IMR-90 (cell line): ENCODE measurements around the gene KCNK10. TPM values are rescaled to one million over a fixed set of nuclear protein-coding genes. Genes with fewer than 3 reads are reported as not detected.

Experiments
- ATAC-seq: fragments of 200-7000 bp; cut with Tn5 transposase; 2 replicates; pipeline ENCODE4 v1.9.1; 2020; ENCODE audit warnings: low read depth, mild to moderate bottlenecking, moderate library complexity
- BruUV-seq: library from RNA; stranded (reverse); fragments of 400-500 nt; replicated peaks from 2 replicates; lab custom pipeline; 2021; lab: Mats Ljungman, UMichigan
- CTCF ChIA-PET: fragments of 300-600 bp; formaldehyde crosslinking; extraction: SDS; loops from one replicate; lab custom pipeline; 2021; ENCODE audit warnings: antibody characterized with exemption; lab: Yijun Ruan, JAX
- POLR2A ChIA-PET: fragments of 300-600 bp; sonication (Branson Sonifier 250); formaldehyde crosslinking; loops from one replicate; lab custom pipeline; 2022; ENCODE audit warnings: antibody characterized with exemption; ENCODE audit not compliant: unreplicated experiment; lab: Charles Lee
- DNase-seq: peaks from one replicate; pipeline ENCODE4 v3.0.0; 2013
- H2AFZ ChIP-seq: replicated peaks from 2 replicates; pipeline ENCODE3; 2013; ENCODE audit warnings: low read length, mild to moderate bottlenecking; ENCODE audit not compliant: poor library complexity
- H2AK5ac ChIP-seq: 2 replicates; pipeline ENCODE4 v1.6.1; 2013; ENCODE audit warnings: low read depth, low read length, inconsistent platforms
- H2AK9ac ChIP-seq: replicated peaks from 2 replicates; pipeline ENCODE3; 2013; ENCODE audit warnings: mild to moderate bottlenecking, low read depth, low read length, moderate library complexity; ENCODE audit not compliant: poor library complexity
- H2BK120ac ChIP-seq: 2 replicates; pipeline ENCODE4 v1.6.1; 2013; ENCODE audit warnings: low read depth, low read length, inconsistent platforms
- H2BK15ac ChIP-seq: 3 replicates; pipeline ENCODE4 v1.6.1; 2013; ENCODE audit warnings: low read depth, low read length, inconsistent platforms
- H2BK20ac ChIP-seq: 2 replicates; pipeline ENCODE4 v1.6.1; 2013; ENCODE audit warnings: low read depth, mild to moderate bottlenecking, inconsistent platforms, low read length, moderate library complexity
- H2BK5ac ChIP-seq: 2 replicates; pipeline ENCODE4 v1.6.1; 2013; ENCODE audit warnings: mild to moderate bottlenecking, low read depth, low read length, inconsistent platforms; ENCODE audit not compliant: poor library complexity, severe bottlenecking
- H3K14ac ChIP-seq: replicated peaks from 2 replicates; pipeline ENCODE4 v1.6.1; 2013; ENCODE audit warnings: low read depth, low read length, inconsistent platforms
- H3K18ac ChIP-seq: 2 replicates; pipeline ENCODE4 v1.6.1; 2013; ENCODE audit warnings: low read depth, low read length, control low read depth
- H3K23ac ChIP-seq: 2 replicates; pipeline ENCODE4 v1.6.1; 2013; ENCODE audit warnings: low read depth, low read length, inconsistent platforms
- H3K27ac ChIP-seq: 2 replicates; pipeline ENCODE4 v1.5.1; 2013; ENCODE audit warnings: mild to moderate bottlenecking, control low read depth, low read length; ENCODE audit not compliant: insufficient read depth
- H3K27me3 ChIP-seq: 2 replicates; pipeline ENCODE4 v1.6.1; 2013; ENCODE audit warnings: low read length; ENCODE audit not compliant: control insufficient read depth, insufficient read depth
- H3K36me3 ChIP-seq: 2 replicates; pipeline ENCODE4 v1.6.1; 2013; ENCODE audit warnings: low read length, mixed read lengths; ENCODE audit not compliant: control insufficient read depth, insufficient read depth
- H3K4ac ChIP-seq: 2 replicates; pipeline ENCODE4 v1.6.1; 2013; ENCODE audit warnings: low read depth, low read length, inconsistent platforms
- H3K4me1 ChIP-seq: 2 replicates; pipeline ENCODE4 v1.6.1; 2013; ENCODE audit warnings: low read length, mixed read lengths; ENCODE audit not compliant: control insufficient read depth, insufficient read depth
- H3K4me2 ChIP-seq: 2 replicates; pipeline ENCODE4 v1.6.1; 2013; ENCODE audit warnings: low read depth, mild to moderate bottlenecking, control low read depth, low read length, moderate library complexity
- H3K4me3 ChIP-seq: 2 replicates; pipeline ENCODE4 v1.5.1; 2013; ENCODE audit warnings: low read depth, mild to moderate bottlenecking, control low read depth, low read length, moderate library complexity; ENCODE audit not compliant: insufficient read depth
- H3K56ac ChIP-seq: 2 replicates; pipeline ENCODE4 v1.6.1; 2013; ENCODE audit warnings: low read length, inconsistent platforms; ENCODE audit not compliant: insufficient read depth; ENCODE audit errors: extremely low read depth
- H3K79me1 ChIP-seq, 2 experiments: 2 replicates each; pipeline ENCODE4 v1.6.1; 2013; ENCODE audit warnings: low read length in 2 of 2, inconsistent platforms in 1 of 2, low read depth in 1 of 2
- H3K9ac ChIP-seq: 2 replicates; pipeline ENCODE4 v1.6.1; 2013; ENCODE audit warnings: low read depth, low read length, control low read depth
- H3K9me1 ChIP-seq: 2 replicates; pipeline ENCODE4 v1.6.1; 2013; ENCODE audit warnings: low read length, inconsistent platforms; ENCODE audit not compliant: insufficient read depth
- H3K9me3 ChIP-seq: 2 replicates; pipeline ENCODE4 v1.6.1; 2013; ENCODE audit warnings: low read length; ENCODE audit not compliant: control insufficient read depth, insufficient read depth
- H4K20me1 ChIP-seq: 2 replicates; pipeline ENCODE4 v1.6.1; 2013; ENCODE audit warnings: low read length, inconsistent platforms; ENCODE audit not compliant: insufficient read depth
- H4K5ac ChIP-seq: 2 replicates; pipeline ENCODE4 v1.6.1; 2013; ENCODE audit warnings: mild to moderate bottlenecking, low read depth, low read length, control low read depth
- H4K8ac ChIP-seq, 2 experiments: 2 replicates each; pipeline ENCODE4 v1.6.1; 2013; ENCODE audit warnings: low read depth in 2 of 2, low read length in 2 of 2, control low read depth in 1 of 2, inconsistent platforms in 1 of 2
- H4K91ac ChIP-seq: 2 replicates; pipeline ENCODE4 v1.6.1; 2013; ENCODE audit warnings: low read depth, low read length, inconsistent platforms; ENCODE audit not compliant: insufficient read depth
- BHLHE40 ChIP-seq: fragments of 150-350 bp; IDR thresholded peaks from 2 replicates; pipeline ENCODE4 v1.6.1; 2016; ENCODE audit warnings: mild to moderate bottlenecking, low read depth, low read length
- CEBPB ChIP-seq: IDR thresholded peaks from 2 replicates; pipeline ENCODE4 v1.6.1; 2012; ENCODE audit warnings: low read depth, low read length, improper control_type of control experiment
- CHD1 ChIP-seq: IDR thresholded peaks from 2 replicates; pipeline ENCODE4 v1.6.1; 2012; ENCODE audit warnings: low read depth, low read length, improper control_type of control experiment
- ELK1 ChIP-seq: fragments of 150-350 bp; IDR thresholded peaks from 2 replicates; pipeline ENCODE4 v1.6.1; 2016; ENCODE audit warnings: low read depth, mild to moderate bottlenecking, low read length, moderate library complexity, borderline replicate concordance
- FOS ChIP-seq: fragments of 150-350 bp; IDR thresholded peaks from 2 replicates; pipeline ENCODE4 v1.6.1; 2016; ENCODE audit warnings: low read depth, low read length
- MAFK ChIP-seq: IDR thresholded peaks from 2 replicates; pipeline ENCODE4 v1.6.1; 2012; ENCODE audit warnings: low read depth, low read length, improper control_type of control experiment
- MAZ ChIP-seq: IDR thresholded peaks from 2 replicates; pipeline ENCODE4 v1.6.1; 2012; ENCODE audit warnings: low read depth, mild to moderate bottlenecking, low read length, improper control_type of control experiment, moderate library complexity, borderline replicate concordance
- MXI1 ChIP-seq: IDR thresholded peaks from 2 replicates; pipeline ENCODE4 v1.6.1; 2012; ENCODE audit warnings: low read depth, mild to moderate bottlenecking, low read length, moderate library complexity, borderline replicate concordance
- NFE2L2 ChIP-seq: fragments of 150-350 bp; IDR thresholded peaks from 2 replicates; pipeline ENCODE4 v1.6.1; 2016; ENCODE audit warnings: low read depth, mild to moderate bottlenecking, low read length
- POLR2A ChIP-seq: IDR thresholded peaks from 2 replicates; pipeline ENCODE4 v1.6.1; 2012; ENCODE audit warnings: mild to moderate bottlenecking, low read depth, low read length
- RAD21 ChIP-seq: IDR thresholded peaks from 2 replicates; pipeline ENCODE4 v1.6.1; 2012; ENCODE audit warnings: low read length, improper control_type of control experiment
- RCOR1 ChIP-seq: IDR thresholded peaks from 2 replicates; pipeline ENCODE4 v1.6.1; 2012; ENCODE audit warnings: mild to moderate bottlenecking, low read length, improper control_type of control experiment; ENCODE audit not compliant: insufficient replicate concordance
- RFX5 ChIP-seq: IDR thresholded peaks from 2 replicates; pipeline ENCODE4 v1.8.0; 2012; ENCODE audit warnings: low read depth, mild to moderate bottlenecking, low read length, moderate library complexity
- SMC3 ChIP-seq: fragments of 150-350 bp; IDR thresholded peaks from 2 replicates; pipeline ENCODE4 v1.6.1; 2016; ENCODE audit warnings: low read depth, mild to moderate bottlenecking, antibody characterized with exemption, low read length, moderate library complexity
- USF2 ChIP-seq: fragments of 150-350 bp; IDR thresholded peaks from 2 replicates; pipeline ENCODE4 v1.6.1; 2017; ENCODE audit warnings: mild to moderate bottlenecking, antibody characterized with exemption, low read length, low read depth
- WGBS, 2 experiments: methylation state at CpG; one replicate each; pipeline versions ENCODE4 v1.1.5 to v1.1.7; 2013; ENCODE audit warnings: missing lambda C conversion rate in 2 of 2; ENCODE audit not compliant: insufficient read length in 1 of 2; ENCODE audit errors: extremely low coverage in 2 of 2; 5-methylcytosine and 5-hydroxymethylcytosine counted together
- dilution Hi-C: fragments of 300-500 bp; cut with HindIII; formaldehyde crosslinking; loops from one replicate; pipeline ENCODE4 v1.14.3; 2018; ENCODE audit warnings: low sequenced_read_pairs; ENCODE audit not compliant: unreplicated experiment
- in situ Hi-C: fragments of 300-500 bp; cut with MboI; formaldehyde crosslinking; loops from 3 replicates; pipeline ENCODE4 v1.14.3; 2019; ENCODE audit warnings: low sequenced_read_pairs, inconsistent platforms, mixed read lengths
- intact Hi-C: fragments of 100-400 bp; cut with micrococcal nuclease; formaldehyde crosslinking; loops from 2 replicates; pipeline ENCODE4 v1.10.0; 2022
- polyA plus RNA-seq, 3 experiments: library from polyadenylated mRNA; depleted of rRNA; stranded (reverse); fragments of >200 nt; gene quantifications; 2 replicates each; pipeline ENCODE4 v1.2.3, GENCODE V29; 2012; ENCODE audit warnings: low replicate concordance in 1 of 3
- total RNA-seq: library from RNA; depleted of rRNA; stranded (reverse); fragments of >200 nt; gene quantifications from 2 replicates; pipeline ENCODE4 v1.2.3, GENCODE V29; 2012

KCNK10 gene
- total and polyA plus RNA-seq, 2 of the 4 experiments (the other 2 are of a cell fraction) = not detected

GRCh38 chr14:88164906-88165534, 158.0 kb downstream of the KCNK10 start:
- no peak for DNase-seq
- Histone ChIP-seq H3K79me1 (no peaks in the 10 kb centered on the region), H3K4me3 (no peak overlapping the region), H3K23ac (no peak overlapping the region), H3K4ac (no peak overlapping the region), H3K56ac (no peak overlapping the region), H3K18ac (no peak overlapping the region), H3K4me2 (no peak overlapping the region), H3K36me3 (no peaks in the 10 kb centered on the region), H3K9me1 (no peaks in the 10 kb centered on the region), H4K5ac (no peak overlapping the region), H2AK9ac (no peak overlapping the region), H2AK5ac (no peak overlapping the region), H2AFZ (no peak overlapping the region), H2BK120ac (no peak overlapping the region), H3K27ac (no peak overlapping the region), H2BK20ac (no peak overlapping the region), H4K20me1 (no peaks in the 10 kb centered on the region), H2BK15ac (no peak overlapping the region), H4K8ac (no peak overlapping the region), H2BK5ac (no peak overlapping the region), H3K4me1 (no peaks in the 10 kb centered on the region), H3K14ac (no peak overlapping the region), H3K9ac (no peak overlapping the region), H3K9me3 (peaks cover 1% of the 10 kb centered on the region; the same call in 1 of the 2 replicates), H3K27me3 (no peaks in the 10 kb centered on the region), H4K91ac (no peak overlapping the region)
- 0% methylated on average over 1 of the region's 3 CpGs; no CpG with 5 or more reads in 1 of the 2 experiments for WGBS, 2 experiments
- no TSS peak for BruUV-seq
- in situ Hi-C loops (no loop called here), intact Hi-C loops (no loop called here), dilution Hi-C loops (no loop called here)
- TF ChIP-seq MAFK (no peak), CEBPB (no peak), MXI1 (no peak), BHLHE40 (no peak), CHD1 (no peak), FOS (no peak), ELK1 (no peak), RAD21 (no peak), RFX5 (no peak), SMC3 (no peak), RCOR1 (no peak), NFE2L2 (no peak), MAZ (no peak), POLR2A (no peak), USF2 (no peak)
- ATAC-seq = no peak
- POLR2A ChIA-PET = no interaction called here
- CTCF ChIA-PET = no interaction called here
